ENCODE results near the gene UBR1. TPM values are rescaled to one million over a fixed set of nuclear protein-coding genes. Genes with fewer than 3 reads are reported as not detected.

UBR1 gene
- total RNA-seq, 1 experiment from 2014 or later = 22.3 TPM

DNA sequence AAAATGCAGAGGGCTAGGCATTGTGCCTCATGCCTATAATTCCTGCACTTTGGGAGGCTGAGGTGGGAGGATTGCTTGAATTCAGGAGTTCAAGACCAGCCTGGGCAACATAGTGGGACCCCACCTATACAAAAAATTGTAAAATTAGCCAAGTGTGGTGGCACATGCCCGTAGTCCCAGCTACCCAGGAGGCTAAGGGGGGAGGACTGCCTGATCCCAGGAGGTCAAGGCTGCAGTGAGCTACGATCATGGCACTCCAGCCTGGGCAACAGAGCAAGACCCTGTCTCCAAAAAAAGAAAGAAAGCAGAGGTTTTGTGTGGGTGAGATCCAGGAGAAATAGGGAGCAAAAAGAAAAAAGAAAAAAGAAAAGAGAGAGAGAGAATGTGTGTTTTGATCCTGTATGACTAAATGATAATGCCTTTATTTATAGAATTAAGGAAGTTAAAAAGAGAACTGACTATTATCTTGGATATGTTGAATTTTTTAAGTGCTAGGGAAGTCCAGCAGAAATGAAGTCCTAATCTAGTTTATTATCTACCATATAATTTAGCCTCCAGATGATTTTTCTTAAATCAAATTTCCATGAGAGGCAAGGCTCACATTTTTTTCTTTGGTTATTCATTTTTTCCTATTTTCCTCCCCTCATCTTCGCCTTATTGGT, 190.1 kb downstream of the UBR1 start:
- BruUV-seq (replicated peaks) = no TSS peak
- TF ChIP-seq, protein P1, sequence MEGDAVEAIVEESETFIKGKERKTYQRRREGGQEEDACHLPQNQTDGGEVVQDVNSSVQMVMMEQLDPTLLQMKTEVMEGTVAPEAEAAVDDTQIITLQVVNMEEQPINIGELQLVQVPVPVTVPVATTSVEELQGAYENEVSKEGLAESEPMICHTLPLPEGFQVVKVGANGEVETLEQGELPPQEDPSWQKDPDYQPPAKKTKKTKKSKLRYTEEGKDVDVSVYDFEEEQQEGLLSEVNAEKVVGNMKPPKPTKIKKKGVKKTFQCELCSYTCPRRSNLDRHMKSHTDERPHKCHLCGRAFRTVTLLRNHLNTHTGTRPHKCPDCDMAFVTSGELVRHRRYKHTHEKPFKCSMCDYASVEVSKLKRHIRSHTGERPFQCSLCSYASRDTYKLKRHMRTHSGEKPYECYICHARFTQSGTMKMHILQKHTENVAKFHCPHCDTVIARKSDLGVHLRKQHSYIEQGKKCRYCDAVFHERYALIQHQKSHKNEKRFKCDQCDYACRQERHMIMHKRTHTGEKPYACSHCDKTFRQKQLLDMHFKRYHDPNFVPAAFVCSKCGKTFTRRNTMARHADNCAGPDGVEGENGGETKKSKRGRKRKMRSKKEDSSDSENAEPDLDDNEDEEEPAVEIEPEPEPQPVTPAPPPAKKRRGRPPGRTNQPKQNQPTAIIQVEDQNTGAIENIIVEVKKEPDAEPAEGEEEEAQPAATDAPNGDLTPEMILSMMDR (IDR thresholded peaks at IDR 0.05; ENCODE audit: insufficient read depth in 1 of 2, low read depth in 1 of 2, low read length in 1 of 2, severe bottlenecking in 1 of 2, unreplicated experiment in 1 of 2) = no peak
- peaks cover 4% of the 10 kb centered on the region for H3K36me3 Mint-ChIP-seq (ENCODE audit: insufficient read depth, unreplicated experiment)
- Histone ChIP-seq H3K4me3 (ENCODE audit: low read depth, low read length) (no peak overlapping the region), H3K9me3 (no peaks in the 10 kb centered on the region), H3K36me3 (ENCODE audit: control insufficient read depth, insufficient read depth, low read length) (no peaks in the 10 kb centered on the region), H3K4me1 (no peaks in the 10 kb centered on the region; the same call in 1 of the 2 replicates), H3K27me3 (replicated peaks; ENCODE audit: control insufficient read depth, insufficient read depth, low read length) (no peaks in the 10 kb centered on the region)
- no peak overlapping the region for H3K4me3 Mint-ChIP-seq (ENCODE audit: unreplicated experiment)
- H3K27ac Mint-ChIP-seq (ENCODE audit: unreplicated experiment) = no peak overlapping the region
- POLR2A ChIA-PET = no interaction called here
- no peaks in the 10 kb centered on the region for H3K27me3 Mint-ChIP-seq (ENCODE audit: insufficient read depth, unreplicated experiment)
- peaks cover 9% of the 10 kb centered on the region for H3K4me1 Mint-ChIP-seq (ENCODE audit: low read depth, unreplicated experiment)
- no peak for DNase-seq
- CTCF ChIA-PET = no interaction called here
- intact Hi-C loops (cut with micrococcal nuclease; ENCODE audit: unreplicated experiment) = no loop called here
- H3K9me3 Mint-ChIP-seq (ENCODE audit: unreplicated experiment) = no peaks in the 10 kb centered on the region

DNA sequence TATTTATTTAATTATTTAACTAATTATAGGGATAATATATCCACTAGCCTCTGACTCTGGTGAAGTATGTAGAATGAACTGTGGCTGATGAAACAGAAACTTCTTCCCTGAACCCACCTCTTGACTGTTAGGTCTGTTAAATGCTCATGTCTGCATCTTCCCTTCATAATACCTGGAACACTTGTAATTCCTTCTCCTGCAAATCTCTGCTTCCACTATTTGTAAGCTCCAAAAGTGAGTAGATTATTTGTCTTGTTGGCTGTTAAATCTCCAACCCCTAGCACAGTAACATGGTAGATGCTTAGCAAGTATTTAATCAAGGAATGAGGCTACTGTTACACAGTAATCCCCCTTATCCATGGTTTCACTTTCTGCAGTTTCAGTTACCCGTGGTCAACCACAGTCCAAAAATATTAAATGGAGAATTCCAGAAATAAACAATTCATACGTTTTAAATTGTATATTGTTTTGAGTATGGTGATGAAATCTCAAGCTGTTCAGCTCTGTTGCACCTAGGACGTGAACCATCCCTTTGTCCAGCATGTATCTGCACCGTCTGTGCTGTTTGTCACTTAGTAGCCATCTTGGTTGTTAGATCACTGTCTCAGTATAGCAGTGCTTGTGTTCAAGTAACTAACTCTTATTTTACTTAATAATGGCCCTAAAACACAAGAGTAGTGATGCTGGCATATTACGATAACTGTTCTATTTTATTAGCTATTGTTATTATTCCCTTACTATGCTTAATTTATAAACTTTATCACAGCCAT, 190.9 kb downstream of the UBR1 start:
- Histone ChIP-seq H3K4me3 (ENCODE audit: low read depth, low read length) (no peak overlapping the region), H3K9me3 (no peaks in the 10 kb centered on the region), H3K4me1 (no peaks in the 10 kb centered on the region; the same call in 1 of the 2 replicates), H3K27me3 (replicated peaks; ENCODE audit: control insufficient read depth, insufficient read depth, low read length) (no peaks in the 10 kb centered on the region), H3K36me3 (ENCODE audit: control insufficient read depth, insufficient read depth, low read length) (no peaks in the 10 kb centered on the region)
- Mint-ChIP-seq H3K4me3 (ENCODE audit: unreplicated experiment) (no peak overlapping the region), H3K36me3 (ENCODE audit: insufficient read depth, unreplicated experiment) (no peaks in the 10 kb centered on the region), H3K9me3 (ENCODE audit: unreplicated experiment) (no peaks in the 10 kb centered on the region), H3K27me3 (ENCODE audit: insufficient read depth, unreplicated experiment) (no peaks in the 10 kb centered on the region), H3K4me1 (ENCODE audit: low read depth, unreplicated experiment) (peaks cover 9% of the 10 kb centered on the region), H3K27ac (ENCODE audit: unreplicated experiment) (no peak overlapping the region)
- intact Hi-C loops (cut with micrococcal nuclease; ENCODE audit: unreplicated experiment) = no loop called here
- no TSS peak for BruUV-seq (replicated peaks)
- TF ChIP-seq, protein P1 (IDR thresholded peaks at IDR 0.05; ENCODE audit: insufficient read depth in 1 of 2, low read depth in 1 of 2, low read length in 1 of 2, severe bottlenecking in 1 of 2, unreplicated experiment in 1 of 2) = no peak
- CTCF ChIA-PET = no interaction called here
- no peak for DNase-seq
- POLR2A ChIA-PET = no interaction called here

DNA sequence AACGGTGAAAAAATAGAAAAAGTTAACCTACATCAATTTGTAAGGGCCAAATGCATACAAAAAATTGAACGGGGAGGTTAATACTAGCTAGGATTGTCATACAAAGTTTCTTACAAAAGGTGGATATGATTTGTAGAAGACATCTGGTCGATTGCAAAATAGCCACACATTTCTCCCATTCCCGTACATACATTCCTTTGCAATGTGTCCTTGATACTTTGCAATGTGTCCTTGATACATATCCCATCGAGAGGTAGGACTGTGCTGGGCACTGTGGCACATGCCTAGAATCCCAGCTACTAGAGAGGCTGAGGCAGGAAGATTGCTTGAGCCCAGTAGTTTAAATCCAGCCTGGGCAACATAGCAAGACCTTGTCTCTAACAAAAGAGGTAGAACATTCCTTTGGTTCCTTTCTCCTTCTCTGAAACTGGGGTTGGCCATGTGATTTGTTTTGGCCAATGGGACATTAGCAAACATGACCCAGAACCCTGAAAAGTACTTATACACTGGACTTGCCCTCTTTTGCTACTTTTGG, 194.7 kb downstream of the UBR1 start:
- no peak overlapping the region for H3K4me3 Mint-ChIP-seq (ENCODE audit: unreplicated experiment)
- peaks cover 8% of the 10 kb centered on the region for H3K4me1 Mint-ChIP-seq (ENCODE audit: low read depth, unreplicated experiment)
- no peaks in the 10 kb centered on the region for H3K9me3 ChIP-seq
- no peaks in the 10 kb centered on the region for H3K27me3 ChIP-seq (replicated peaks; ENCODE audit: control insufficient read depth, insufficient read depth, low read length)
- no peak for DNase-seq
- no TSS peak for BruUV-seq (replicated peaks)
- peaks cover 4% of the 10 kb centered on the region; the same call in 1 of the 2 replicates for H3K4me1 ChIP-seq
- no peaks in the 10 kb centered on the region for H3K27me3 Mint-ChIP-seq (ENCODE audit: insufficient read depth, unreplicated experiment)
- no peaks in the 10 kb centered on the region for H3K36me3 ChIP-seq (ENCODE audit: control insufficient read depth, insufficient read depth, low read length)
- intact Hi-C loops (cut with micrococcal nuclease; ENCODE audit: unreplicated experiment) = no loop called here
- H3K27ac Mint-ChIP-seq (ENCODE audit: unreplicated experiment) = no peak overlapping the region
- ChIA-PET CTCF (no interaction called here), POLR2A (no interaction called here)
- TF ChIP-seq, protein P1 (IDR thresholded peaks at IDR 0.05; ENCODE audit: insufficient read depth in 1 of 2, low read depth in 1 of 2, low read length in 1 of 2, severe bottlenecking in 1 of 2, unreplicated experiment in 1 of 2) = no peak
- H3K9me3 Mint-ChIP-seq (ENCODE audit: unreplicated experiment) = no peaks in the 10 kb centered on the region
- H3K4me3 ChIP-seq (ENCODE audit: low read depth, low read length) = no peak overlapping the region
- no peaks in the 10 kb centered on the region for H3K36me3 Mint-ChIP-seq (ENCODE audit: insufficient read depth, unreplicated experiment)
